GM18519 (cell line): Measurements from ENCODE around the gene SSX2IP.
"Not testable (repeated sequence)": the region's sequence is repeated elsewhere in the genome, so short reads cannot be mapped to it uniquely, and the experiment has no call there.

Experiments used
- ATAC-seq: cut with Tn5 transposase; IDR thresholded peaks from one replicate; pipeline ENCODE4 v1.9.1; 2021; ENCODE audit warnings: mild to moderate bottlenecking, moderate library complexity; ENCODE audit not compliant: unreplicated experiment, low FRiP score

The SSX2IP gene

DNA sequence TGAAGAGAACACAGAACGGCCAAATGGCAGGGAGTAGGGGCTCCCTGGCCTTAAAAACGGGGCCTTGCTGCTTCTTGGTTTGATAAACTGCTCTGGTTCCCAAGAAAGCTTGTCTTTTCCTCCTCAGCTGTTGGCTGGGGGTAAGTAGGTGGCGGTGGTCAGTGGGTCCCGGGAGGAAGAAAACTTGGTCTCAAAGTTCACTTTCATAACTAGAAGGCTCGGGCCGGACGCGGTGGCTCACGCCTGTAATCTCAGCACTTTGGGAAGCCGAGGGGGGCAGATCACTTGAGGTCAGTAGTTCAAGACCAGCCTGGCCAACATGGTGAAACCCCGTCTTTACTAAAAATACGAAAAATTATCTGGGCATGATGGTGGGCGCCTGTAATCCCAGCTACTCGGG is 68.7 kb downstream of the SSX2IP start:
- no peak for ATAC-seq

DNA sequence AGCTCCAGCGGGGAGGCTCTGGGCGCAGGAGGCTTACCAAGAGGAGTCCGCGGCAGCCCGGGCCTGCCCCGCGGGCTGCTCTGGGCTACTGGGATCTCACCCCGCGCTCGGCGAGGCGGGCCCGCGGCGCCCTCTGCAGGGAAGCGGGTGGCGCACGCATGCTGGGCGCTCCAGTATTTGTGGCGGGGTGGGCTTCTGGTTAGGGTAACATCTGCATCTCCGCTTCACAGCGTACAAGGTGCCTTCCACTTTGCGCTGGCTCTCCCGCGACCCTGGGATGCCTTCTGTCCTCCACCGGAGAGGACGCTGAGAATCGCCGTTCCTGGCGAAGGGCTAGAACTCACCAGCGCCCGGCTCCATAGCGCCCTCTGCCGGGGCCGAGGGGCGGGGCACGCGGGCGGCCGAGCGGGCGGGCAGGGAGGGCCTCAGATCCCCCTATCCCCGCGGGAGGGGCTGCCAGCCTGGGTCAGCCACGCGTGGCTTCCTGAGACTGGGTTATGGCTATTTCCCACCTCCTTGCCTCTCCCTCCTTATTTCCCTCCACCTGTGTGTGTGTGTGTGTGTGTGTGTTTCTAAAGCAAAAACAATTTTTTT is 69.4 kb downstream of the SSX2IP start:
- peak; percentile 81 for ATAC-seq

DNA sequence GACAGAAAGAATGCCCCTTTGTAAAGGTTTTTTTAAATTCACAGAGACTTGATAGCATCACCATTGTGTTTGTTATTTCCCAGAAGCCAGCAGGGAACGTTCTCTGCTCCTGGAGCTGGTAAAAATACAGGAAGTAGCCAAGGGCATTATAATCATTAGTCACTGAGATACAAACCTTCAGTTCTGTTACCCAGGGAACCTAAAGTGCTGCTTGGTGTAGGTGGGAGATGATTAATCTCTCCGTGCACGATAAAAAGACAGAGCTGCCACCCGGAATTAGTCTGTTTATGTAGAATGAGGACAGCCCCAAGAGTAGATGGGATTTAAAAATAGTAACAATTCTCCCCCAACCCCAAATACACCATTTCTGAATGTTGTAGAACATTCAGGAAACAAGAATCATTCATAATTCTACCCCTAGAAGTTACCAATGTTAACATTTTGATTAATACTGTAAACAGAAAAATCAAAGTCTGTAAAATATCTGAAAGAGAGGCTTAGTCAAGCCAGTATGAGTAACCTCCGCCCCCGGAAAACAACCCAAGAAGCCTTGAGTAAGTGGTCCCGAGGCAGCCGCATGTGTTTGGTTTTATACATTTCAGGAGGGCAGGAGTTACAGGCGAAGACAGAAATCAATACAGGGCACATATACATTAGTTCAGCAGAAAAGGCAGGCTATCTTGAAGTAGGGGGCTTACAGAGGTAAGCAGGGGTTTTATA is 70.7 kb downstream of the SSX2IP start:
- no peak for ATAC-seq

DNA sequence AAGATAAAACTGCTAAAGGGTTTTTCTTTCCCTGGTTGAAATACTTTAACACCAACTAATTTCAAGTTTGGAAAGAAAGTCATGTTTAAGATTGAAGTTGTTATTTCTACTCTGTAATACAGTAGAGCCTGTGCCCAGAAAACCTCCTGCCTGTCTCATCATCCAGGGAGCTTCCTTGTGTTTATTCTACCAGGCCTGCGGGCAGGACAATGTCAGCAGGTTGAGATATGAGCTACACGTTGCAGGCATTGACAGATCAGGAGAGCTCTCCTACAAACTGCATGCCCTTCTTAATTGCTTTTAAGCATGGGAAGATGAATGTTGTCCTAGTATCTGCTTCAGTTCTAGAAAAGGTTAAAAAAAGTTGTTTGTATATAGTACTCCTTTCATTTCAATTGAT is 72.9 kb downstream of the SSX2IP start:
- no peak for ATAC-seq

DNA sequence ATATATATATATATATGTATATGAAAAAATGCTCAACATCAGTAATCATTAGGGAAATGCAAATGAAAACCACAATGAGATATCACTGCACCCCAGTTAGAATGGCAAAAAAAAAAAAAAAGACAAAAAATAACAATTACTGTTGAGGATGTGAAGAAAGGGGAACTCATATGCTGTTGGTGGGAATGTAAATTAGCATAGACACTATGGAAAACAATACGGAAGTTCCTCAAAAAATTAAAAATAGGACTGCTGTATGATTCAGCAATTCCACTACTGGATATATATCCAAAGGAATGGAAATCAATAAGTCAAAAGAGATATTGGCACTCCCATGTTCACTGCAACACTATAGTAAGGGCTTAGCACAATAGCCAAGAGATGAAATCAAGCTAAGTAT is 74.5 kb downstream of the SSX2IP start:
- ATAC-seq, result no peak

DNA sequence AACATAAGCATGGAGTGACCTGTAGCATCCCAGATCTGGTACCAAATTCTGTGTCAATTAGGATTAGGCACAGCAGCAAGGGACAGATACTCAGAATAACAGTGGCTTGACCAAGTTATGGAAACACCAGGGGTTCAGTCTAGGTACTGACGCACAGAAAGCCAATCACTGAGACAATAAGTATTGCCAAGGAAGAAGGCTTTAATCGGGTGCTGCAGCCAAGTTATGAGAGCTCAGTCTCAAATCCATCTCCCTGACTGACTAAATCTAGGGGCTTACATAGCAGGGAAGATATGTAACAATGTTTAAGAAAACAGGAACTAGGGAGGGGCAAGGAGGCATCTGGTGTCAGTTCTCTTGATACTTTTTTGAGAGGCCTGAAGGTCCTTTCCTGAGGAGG is 76.4 kb downstream of the SSX2IP start:
- ATAC-seq, result no peak

DNA sequence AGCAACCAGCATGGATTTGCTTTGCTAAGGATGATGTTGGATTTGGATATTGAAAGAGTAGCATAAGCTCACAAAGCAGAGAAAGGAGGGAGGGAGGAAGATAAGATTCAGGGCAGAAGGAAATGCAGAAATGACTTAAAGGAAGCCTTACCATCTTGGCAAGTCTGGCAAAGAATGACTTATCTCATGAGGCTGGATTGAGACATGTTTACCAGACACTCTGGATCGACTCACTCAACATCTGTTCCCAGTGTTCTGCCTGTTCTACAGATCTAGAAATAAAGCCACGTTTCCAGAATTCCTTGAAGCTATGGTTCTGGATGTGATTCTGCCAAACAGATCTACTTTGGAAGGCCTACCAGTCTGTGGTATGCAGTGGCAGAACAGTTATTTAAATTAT is 77.2 kb downstream of the SSX2IP start:
- ATAC-seq, result no peak

DNA sequence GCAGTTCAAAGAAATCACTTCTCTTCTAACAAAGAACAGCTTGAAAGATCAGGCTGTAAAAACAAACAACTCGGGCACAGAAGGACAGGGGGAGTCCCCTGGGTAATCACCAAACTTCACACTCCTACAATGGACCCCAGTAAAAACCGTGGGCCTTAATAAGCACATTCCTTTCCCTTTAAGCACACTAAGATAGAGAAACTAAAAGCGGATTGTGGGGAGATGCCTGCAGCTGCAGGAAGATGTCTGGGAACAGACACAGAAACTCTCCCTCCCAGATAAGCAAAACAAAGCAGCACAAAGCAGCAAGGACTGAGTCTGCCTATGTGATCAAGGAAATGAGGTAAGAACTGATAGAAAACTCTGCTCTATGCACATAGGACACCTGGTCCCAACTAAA is 78.5 kb downstream of the SSX2IP start:
- ATAC-seq, result no peak

DNA sequence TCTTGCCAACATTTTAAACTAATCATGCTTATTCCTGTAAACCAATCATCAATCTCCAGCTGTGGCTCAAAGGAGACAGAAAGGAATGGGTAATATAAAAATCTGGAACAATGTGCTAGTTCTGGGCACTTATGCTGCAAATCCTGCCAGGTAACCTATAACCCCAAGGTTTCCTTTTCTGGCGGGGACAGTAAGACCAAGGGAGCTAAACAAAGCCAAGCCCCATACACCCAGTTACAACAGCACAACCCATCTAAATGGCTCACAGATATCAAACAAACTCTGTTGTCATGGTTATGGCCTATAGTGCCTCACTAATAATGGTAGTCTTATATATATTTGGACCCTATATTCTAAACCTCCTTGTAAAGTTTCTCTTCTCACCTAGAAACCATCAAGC is 79.2 kb downstream of the SSX2IP start:
- ATAC-seq, result no peak

DNA sequence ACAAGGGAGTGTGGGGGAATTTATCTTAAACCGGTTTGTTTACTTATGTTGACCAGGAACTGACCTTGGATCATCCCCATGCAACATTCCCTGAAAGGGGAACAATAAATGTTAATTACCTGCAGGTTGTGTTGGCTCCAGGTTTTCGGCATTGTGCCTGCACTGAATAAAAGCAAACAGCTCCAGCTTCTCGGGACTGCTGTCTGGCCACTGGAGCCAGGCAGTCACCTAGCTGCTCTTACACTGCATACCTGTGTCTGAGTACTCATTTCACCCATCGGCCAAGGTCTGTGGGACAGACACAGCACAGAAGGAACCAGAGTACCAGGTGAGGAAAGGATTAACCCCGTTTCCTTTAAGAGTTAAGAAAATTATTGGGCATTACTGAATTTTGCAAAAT is 83.3 kb downstream of the SSX2IP start:
- ATAC-seq, result no peak

DNA sequence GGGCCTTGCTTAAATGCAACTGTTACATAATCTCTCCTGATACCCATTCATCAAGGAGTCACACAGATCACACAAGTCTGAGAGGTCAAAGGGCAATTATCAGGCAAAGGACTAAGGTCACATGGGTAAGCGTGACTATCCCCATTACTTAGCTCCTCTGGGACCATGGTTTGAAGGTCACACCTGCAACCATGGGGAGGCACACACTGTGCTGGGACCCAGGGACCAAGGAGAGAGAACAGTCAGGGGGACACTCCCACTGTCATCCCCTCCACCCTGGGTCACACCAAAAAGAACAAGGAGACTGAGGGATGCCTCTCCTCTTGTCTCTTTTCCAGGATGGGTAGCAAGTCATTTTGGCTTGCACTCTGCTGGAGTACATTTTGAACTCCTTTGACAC is 85.1 kb downstream of the SSX2IP start:
- ATAC-seq, result no peak

DNA sequence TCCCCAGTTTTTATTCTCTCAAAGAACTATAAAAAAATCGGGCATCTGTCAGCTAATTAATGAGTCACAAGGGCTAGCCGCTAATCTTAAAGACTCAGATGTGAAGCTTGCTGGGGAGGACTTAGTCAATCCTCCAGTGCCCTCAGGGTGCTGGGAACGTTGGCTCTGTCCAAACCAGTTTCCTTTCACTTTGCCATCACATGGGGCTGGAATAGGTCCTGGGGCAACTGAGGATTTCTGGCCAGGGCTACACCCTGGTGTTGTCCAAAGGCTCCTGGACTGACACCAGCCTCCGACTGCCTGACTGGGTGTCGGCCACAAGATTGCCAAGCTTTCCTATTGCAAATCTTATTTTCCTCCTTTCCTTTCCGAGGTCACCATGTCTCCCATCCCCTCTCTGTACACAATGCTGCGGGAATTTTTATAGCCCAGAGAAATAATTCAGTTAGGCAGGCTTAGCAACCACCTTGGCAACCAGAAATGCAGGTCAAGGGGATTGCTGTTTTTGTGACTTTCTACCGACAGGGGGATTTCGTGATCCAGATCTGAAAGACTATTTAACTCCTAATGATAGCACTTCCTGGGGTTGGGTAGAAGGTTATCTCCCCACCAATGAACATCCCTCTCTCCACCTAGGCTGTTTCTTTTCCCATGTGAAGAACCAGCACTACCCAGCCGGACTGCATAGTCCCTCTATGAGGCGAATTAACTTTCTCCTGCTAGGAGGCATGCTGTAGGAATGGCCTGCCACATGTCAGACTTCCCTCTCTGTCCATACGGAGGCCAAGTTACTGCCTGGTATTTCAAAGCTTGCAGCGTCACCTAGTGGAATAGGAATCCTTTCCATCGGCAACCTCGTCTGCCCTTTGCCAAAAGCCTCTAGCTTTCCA is 86.1 kb downstream of the SSX2IP start:
- ATAC-seq, result no peak

DNA sequence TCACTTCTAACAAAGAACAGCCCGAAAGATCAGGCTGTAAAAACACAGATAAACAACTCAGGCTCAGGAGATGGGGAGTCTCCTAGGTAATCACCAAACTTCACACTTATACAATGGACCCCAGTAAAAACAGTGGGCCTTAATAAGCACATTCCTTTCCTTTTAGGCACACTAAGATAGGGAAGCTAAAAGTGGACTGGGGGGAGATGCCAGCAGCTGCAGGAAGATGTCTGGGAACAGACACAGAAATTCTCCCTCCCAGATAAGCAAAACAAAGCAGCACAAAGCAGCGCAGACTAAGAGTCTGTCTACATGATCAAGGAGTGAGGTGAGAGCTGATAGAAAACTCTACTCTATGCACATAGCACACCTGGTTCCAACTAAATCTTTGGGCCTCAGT is 87.0 kb downstream of the SSX2IP start:
- no peak for ATAC-seq

DNA sequence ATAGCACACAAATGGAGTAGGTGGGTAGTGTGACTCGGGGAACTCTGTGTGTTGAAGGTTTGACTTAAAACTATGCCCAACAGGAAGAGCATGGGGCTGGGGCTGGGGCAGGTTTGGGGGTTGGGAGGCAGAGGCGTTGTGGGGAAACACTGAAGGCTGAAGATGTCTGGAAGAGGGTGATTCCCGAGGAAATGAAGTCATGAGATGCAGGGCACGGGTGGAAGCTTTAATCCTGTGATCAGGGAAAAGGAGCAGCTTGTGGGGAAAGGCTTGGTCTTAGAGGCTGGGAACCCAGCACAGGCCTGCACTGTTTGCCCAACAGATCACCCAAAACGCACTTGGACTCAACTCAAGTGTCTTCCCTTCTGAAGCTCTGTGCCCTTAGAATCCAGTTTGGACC is 89.5 kb downstream of the SSX2IP start:
- ATAC-seq, result no peak

DNA sequence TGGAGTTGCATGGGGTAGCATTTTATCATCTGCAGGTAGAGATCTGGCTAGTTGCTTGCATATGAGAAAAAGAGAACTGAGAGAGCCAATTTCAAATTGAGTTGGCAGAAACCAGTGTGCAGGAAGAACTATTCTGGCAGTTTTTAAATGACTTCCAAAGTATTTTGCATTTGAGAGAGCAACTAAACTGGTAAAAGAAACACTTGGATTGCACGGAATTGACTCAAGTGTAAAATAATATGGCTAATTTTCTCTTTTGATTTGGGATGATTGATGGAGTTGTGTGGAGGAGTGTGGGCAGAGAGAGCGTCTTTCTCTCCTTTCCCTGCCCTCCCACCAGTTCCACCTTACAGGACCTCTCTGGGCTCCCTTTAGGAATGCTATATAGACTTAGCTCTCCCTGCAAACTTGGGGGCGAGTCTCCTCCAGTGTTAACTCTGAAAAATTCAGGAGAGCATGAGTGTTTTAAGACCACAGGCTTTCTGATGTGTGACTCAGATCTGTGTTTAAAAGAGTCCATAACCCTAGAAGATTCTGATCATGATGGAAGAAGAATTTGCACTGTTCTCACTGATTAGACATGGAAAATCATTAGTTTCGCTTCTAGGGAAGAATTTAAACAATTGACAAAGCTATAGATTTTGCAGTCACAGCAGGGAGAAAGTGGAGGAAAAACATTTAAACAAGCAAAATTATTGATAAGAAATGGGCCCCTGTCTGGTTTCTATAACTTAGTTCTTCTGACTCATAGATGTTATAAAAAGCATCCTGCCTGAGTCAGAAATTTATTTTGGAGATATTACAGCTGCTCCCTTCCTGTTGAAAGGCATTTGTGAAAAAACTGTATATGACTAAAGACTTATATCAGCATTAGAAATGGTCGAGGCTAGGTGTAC is 91.2 kb downstream of the SSX2IP start:
- ATAC-seq, result peak; percentile 82

DNA sequence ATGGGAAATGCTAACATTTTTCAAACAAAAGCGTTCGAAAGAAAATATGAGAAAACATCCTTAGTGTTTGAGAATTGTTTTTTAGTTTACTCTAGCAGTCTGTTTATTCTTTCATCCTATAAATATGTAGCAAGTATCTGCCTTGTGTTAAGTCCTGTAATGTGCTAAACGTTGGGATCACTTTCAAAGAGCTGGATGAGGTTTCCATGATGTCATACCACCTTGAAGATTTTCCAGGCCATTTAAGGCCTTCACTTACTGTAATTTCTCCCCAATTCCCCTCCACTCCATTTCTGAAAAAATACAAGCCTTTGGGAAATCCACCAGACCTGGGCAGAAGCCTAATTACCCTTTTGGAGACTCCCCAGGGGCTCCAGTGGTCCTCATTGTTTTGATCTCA is 91.8 kb downstream of the SSX2IP start:
- no peak for ATAC-seq

DNA sequence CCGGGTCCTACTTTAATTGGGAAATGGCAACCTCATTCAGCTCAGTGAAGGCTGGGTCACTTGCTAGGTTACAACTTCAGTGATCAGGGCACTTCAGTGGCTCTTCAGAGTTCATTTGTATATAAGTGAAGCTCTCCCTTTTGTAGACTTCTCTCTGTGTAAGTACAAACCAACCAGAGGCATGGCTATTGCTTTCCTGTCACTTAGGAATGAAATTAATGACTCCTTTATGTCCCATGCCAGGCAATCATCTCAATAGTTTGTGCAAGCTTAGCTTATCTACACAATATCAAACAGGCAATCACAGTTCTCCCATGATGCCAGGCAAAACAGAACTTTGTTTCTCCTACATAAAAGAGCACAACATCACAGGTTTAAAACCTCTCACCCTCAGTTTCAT is 93.2 kb downstream of the SSX2IP start:
- ATAC-seq, result no peak

DNA sequence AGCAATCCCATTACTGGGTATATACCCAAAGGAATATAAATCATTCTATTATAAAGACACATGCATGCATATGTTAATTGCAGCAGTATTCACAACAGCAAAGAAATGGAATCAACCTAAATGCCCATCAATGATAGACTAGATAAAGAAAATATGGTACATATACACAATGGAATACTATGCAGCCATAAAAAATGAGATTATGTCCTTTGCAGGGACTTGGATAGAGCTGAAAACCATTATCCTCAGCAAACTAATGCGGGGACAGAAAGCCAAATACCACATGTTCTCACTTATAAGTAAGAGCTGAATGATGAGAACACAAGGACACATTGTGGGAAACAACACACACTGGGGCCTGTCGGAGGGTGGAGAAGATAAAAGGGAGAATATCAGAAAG is 95.3 kb downstream of the SSX2IP start:
- not testable (repeated sequence) for ATAC-seq
